Ectodermal cell (in vitro differentiated cells): ENCODE measurements around the gene SERGEF.

Source experiments
- H3K27ac ChIP-seq: 2 replicates; pipeline ENCODE4 v1.7.0; 2013; ENCODE audit warnings: mild to moderate bottlenecking, low read depth, low read length; ENCODE audit not compliant: insufficient read depth, poor library complexity, severe bottlenecking
- H3K27me3 ChIP-seq: 2 replicates; pipeline ENCODE4 v1.7.0; 2013; ENCODE audit warnings: mild to moderate bottlenecking, low read length; ENCODE audit not compliant: insufficient read depth, control insufficient read depth, poor library complexity, severe bottlenecking
- H3K36me3 ChIP-seq: one replicate; pipeline ENCODE4 v1.7.0; 2013; ENCODE audit warnings: low read length; ENCODE audit not compliant: control insufficient read depth, insufficient read depth
- H3K4me1 ChIP-seq: one replicate; pipeline ENCODE4 v1.7.0; 2013; ENCODE audit warnings: low read length; ENCODE audit not compliant: control insufficient read depth, insufficient read depth
- H3K4me3 ChIP-seq: 2 replicates; pipeline ENCODE4 v1.7.0; 2013; ENCODE audit warnings: low read depth, low read length, control low read depth; ENCODE audit not compliant: insufficient read depth
- H3K9me3 ChIP-seq: 2 replicates; pipeline ENCODE4 v1.7.0; 2013; ENCODE audit warnings: mild to moderate bottlenecking, low read length, moderate library complexity; ENCODE audit not compliant: control insufficient read depth
- WGBS, 2 experiments: methylation state at CpG; one replicate each; pipeline ENCODE4 v1.1.7; 2013; ENCODE audit warnings: missing lambda C conversion rate in 2 of 2; 5-methylcytosine and 5-hydroxymethylcytosine counted together

SERGEF gene

DNA sequence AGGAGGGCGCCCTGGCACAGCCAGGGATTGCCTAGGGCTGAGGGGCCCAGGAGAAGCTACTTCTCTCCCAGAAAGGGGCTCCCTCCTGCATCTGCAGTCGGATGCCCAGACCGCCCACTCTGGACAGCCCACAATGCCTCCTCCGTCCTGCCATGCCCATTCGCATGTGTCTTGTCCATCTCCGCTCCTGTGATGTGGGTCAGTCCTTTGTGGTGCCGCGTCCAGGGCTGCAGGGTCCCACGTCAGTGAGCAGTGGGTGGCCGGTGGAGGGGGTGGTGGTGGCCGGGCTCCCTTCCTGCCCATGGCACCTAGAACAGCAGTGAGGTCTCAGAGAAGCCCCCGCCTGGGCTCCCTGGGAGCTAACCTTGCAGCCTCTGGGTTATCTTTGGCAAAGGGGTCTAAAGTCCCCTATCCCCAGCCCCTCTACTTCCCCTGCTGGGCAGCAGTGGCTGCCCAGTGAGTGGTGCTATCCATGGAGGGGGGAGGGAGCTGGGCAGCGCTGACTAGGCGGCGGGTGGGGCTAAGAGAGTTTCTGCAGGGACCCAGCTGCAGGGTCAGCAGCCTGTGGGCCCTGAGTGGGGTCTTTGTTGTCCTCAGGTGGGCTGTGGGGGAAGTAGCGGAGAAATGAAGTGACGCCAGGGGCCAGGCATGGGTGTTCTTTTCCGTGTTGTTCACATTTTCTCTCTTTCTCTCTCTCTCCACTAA is 237.2 kb downstream of the SERGEF start:
- Histone ChIP-seq H3K9me3 (no peaks in the 10 kb centered on the region), H3K4me1 (peaks cover 15% of the 10 kb centered on the region), H3K27ac (no peak overlapping the region), H3K4me3 (no peak overlapping the region), H3K36me3 (no peaks in the 10 kb centered on the region), H3K27me3 (no peaks in the 10 kb centered on the region)
- 86 to 87% methylated on average over 18 of the region's 18 CpGs for WGBS, 2 experiments

DNA sequence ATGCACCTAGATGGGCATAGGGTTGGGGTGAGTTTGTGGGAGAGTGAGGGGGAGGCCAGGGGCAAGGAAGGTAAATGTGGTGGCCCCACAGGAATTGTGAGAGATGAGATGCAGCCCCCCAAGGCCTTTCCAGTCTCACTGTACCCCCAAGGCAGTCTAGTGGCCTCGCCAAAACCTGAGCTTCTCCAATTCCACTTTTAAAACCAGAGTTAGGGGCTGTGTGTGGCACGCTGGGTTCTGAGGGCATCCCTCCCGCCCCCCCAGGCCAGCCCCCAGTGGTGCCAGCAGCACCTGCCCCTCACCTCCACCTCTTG is 237.9 kb downstream of the SERGEF start:
- H3K4me1 ChIP-seq: peaks cover 22% of the 10 kb centered on the region
- no peak overlapping the region for H3K4me3 ChIP-seq
- 91 to 94% methylated on average over 3 of the region's 3 CpGs for WGBS, 2 experiments
- H3K9me3 ChIP-seq: no peaks in the 10 kb centered on the region
- H3K27ac ChIP-seq: no peak overlapping the region
- H3K27me3 ChIP-seq: no peaks in the 10 kb centered on the region
- H3K36me3 ChIP-seq: no peaks in the 10 kb centered on the region

DNA sequence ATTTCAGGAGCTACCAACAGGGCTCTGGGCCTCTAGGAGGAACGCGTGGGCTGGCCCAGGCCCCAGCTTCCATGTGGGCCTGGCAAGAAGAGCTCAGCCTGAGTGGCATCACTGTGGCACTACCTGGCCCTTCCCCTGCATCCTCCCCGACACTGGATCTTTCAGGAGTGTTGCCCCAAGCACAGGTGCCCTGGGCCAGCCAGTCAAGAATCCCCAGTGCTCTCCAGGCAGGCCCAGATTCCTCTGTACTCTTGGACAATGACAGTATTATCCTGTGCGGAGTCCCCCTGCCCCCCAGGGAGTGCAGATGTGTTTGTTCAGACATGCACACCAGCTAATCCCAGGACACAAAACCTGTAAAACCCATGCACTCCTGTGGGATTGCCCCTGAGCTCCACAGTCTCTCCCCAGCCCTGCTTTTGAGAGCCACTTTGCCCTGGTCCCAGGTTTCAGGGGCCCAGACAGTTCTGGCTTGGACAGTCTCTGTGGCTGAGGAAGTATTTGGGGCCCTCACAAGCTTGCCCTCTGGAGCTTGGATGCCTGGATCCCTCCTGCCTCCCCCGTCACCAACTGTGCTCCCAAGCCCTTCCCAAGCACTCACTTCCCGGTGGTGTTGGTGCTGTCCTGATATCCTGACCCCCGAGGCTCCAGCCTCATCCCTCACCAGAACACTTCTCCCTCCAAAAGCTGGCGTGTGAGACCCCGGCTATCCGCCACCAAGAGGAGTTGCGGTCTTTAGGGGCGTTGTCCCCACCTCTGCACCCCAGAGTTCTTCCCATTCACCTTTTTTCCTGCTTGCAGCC is 238.4 kb downstream of the SERGEF start:
- Histone ChIP-seq H3K27ac (no peak overlapping the region), H3K4me1 (peaks cover 23% of the 10 kb centered on the region), H3K4me3 (no peak overlapping the region), H3K36me3 (no peaks in the 10 kb centered on the region), H3K27me3 (no peaks in the 10 kb centered on the region), H3K9me3 (no peaks in the 10 kb centered on the region)
- 89 to 90% methylated on average over 12 of the region's 12 CpGs for WGBS, 2 experiments

GRCh38 chr11:17773674-17774073 is 239.2 kb downstream of the SERGEF start:
- H3K4me1 ChIP-seq: peaks cover 23% of the 10 kb centered on the region
- H3K4me3 ChIP-seq: no peak overlapping the region
- no peaks in the 10 kb centered on the region for H3K9me3 ChIP-seq
- WGBS, 2 experiments: 94 to 96% methylated on average over 6 of the region's 6 CpGs
- H3K27me3 ChIP-seq: no peaks in the 10 kb centered on the region
- no peaks in the 10 kb centered on the region for H3K36me3 ChIP-seq
- no peak overlapping the region for H3K27ac ChIP-seq

GRCh38 chr11:17772704-17773600 is 239.9 kb downstream of the SERGEF start:
- Histone ChIP-seq H3K4me3 (no peak overlapping the region), H3K27me3 (no peaks in the 10 kb centered on the region), H3K4me1 (peaks cover 23% of the 10 kb centered on the region), H3K36me3 (no peaks in the 10 kb centered on the region), H3K9me3 (no peaks in the 10 kb centered on the region), H3K27ac (no peak overlapping the region)
- 94 to 96% methylated on average over 31 of the region's 31 CpGs for WGBS, 2 experiments

DNA sequence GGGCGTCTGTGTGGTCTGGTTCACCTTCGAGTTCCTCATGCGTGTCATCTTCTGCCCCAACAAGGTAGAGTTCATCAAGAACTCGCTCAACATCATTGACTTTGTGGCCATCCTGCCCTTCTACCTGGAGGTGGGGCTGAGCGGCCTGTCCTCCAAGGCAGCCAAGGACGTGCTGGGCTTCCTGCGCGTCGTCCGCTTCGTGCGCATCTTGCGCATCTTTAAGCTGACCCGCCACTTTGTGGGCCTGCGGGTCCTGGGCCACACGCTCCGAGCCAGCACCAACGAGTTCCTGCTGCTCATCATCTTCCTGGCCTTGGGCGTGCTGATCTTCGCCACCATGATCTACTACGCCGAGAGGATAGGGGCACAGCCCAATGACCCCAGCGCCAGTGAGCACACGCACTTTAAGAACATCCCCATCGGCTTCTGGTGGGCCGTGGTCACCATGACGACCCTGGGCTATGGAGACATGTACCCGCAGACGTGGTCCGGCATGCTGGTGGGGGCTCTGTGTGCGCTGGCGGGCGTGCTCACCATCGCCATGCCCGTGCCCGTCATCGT is 240.9 kb downstream of the SERGEF start:
- H3K36me3 ChIP-seq: no peaks in the 10 kb centered on the region
- peaks cover 23% of the 10 kb centered on the region for H3K4me1 ChIP-seq
- no peaks in the 10 kb centered on the region for H3K9me3 ChIP-seq
- 95 to 96% methylated on average over 37 of the region's 37 CpGs for WGBS, 2 experiments
- H3K27me3 ChIP-seq: no peaks in the 10 kb centered on the region
- no peak overlapping the region for H3K27ac ChIP-seq
- no peak overlapping the region for H3K4me3 ChIP-seq

- Histone ChIP-seq H3K4me3 (no peak overlapping the region), H3K9me3 (no peaks in the 10 kb centered on the region), H3K27ac (no peak overlapping the region), H3K4me1 (peaks cover 24% of the 10 kb centered on the region), H3K36me3 (no peaks in the 10 kb centered on the region), H3K27me3 (no peaks in the 10 kb centered on the region)
- WGBS, 2 experiments: 93 to 94% methylated on average over 17 of the region's 17 CpGs
Measured at GRCh38 chr11:17771415-17771814, 241.4 kb downstream of the SERGEF start.

GRCh38 chr11:17770917-17771316 is 241.9 kb downstream of the SERGEF start:
- no peak overlapping the region for H3K27ac ChIP-seq
- no peaks in the 10 kb centered on the region for H3K36me3 ChIP-seq
- H3K27me3 ChIP-seq: no peaks in the 10 kb centered on the region
- no peak overlapping the region for H3K4me3 ChIP-seq
- no peaks in the 10 kb centered on the region for H3K9me3 ChIP-seq
- peaks cover 24% of the 10 kb centered on the region for H3K4me1 ChIP-seq

DNA sequence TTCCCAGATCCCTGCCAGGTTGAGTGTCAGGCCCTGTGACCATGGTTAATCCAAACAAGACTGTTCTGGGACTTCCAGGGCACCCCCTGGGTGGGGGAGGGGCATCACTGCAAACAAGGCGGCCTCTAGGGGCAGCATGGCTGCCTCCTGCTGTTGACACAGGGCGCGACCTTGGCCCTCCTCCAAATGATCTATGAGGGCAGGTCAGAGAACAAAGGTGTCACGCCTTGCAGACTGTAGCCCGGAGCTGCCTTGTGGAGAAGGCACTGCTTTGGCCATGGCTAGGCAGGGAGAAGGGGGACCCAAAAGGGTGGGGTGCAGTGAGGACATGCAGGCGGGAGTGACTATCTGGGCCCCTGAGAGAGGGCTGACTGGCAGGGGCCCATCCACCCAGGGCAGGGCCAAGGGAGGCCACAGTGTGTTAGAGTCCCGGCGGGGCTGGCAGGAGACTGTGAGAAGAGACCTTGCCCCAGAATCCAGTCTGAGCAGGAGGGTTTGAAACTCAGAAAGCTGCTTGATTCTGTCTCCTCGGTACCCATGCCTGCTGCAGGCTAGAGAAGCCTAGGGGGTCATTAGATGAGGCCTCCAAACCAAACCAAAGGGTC is 242.7 kb downstream of the SERGEF start:
- peaks cover 27% of the 10 kb centered on the region for H3K4me1 ChIP-seq
- H3K36me3 ChIP-seq: no peaks in the 10 kb centered on the region
- no peak overlapping the region for H3K4me3 ChIP-seq
- H3K27ac ChIP-seq: no peak overlapping the region
- H3K9me3 ChIP-seq: no peaks in the 10 kb centered on the region
- 85 to 87% methylated on average over 9 of the region's 9 CpGs for WGBS, 2 experiments
- no peaks in the 10 kb centered on the region for H3K27me3 ChIP-seq
